ENCODE measurements around the gene CYP4V2.
A peak's percentile ranks its signal among the peaks of the same experiment; 100 is the strongest.

Gene CYP4V2

DNA sequence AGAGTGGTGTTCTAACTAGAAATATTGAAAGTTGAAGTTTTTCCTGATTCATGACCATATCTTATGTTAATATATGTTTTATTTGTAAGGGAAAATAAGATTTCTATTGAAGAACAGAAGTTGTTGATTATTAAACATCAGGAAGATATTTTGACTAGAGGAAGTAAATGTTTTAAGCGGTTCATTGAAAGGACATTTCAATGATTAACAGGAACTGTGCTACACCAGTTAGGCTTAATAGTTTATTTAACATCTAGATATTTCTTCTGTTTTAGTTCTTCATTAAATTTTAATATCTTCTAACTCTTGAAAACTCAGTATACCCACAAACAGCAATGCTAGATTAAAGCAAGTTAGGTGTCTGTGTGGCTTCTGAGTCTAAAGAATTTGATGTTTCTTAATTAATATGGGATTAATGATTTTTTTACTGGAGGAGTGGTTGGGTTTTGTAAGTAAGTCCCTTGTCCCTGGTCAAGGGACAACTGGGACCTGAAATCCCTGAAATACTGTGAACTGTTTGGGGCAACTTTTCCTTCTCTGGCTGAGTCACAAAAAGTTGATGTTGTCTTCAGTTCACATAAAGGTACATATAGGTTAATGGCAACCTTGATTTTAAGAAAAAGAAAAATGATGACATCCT, 42.9 kb upstream of the CYP4V2 start:
- no peak overlapping the region for H3K27ac ChIP-seq
- no peaks in the 10 kb centered on the region for H3K4me1 ChIP-seq

DNA sequence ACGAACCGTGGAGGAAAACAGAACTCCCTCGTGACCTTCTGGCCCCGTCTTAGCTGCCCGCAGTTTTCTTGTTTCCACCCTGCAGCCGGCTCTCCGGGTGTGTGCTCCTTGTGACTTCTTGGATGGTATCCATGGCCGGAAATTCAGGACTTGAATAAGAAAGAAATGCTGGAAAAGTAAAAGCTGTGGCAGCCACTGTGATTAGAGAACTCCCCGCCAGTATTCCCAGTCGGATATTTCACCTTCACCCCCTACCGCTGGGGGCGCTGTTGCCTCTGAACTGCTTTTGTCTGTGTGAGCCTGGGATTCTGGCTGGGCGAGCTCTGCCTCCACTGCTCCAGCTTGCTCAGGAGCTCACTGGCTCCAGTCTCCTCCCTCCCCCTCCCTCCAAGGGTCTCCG, 41.5 kb upstream of the CYP4V2 start:
- TF ChIP-seq, protein P1, sequence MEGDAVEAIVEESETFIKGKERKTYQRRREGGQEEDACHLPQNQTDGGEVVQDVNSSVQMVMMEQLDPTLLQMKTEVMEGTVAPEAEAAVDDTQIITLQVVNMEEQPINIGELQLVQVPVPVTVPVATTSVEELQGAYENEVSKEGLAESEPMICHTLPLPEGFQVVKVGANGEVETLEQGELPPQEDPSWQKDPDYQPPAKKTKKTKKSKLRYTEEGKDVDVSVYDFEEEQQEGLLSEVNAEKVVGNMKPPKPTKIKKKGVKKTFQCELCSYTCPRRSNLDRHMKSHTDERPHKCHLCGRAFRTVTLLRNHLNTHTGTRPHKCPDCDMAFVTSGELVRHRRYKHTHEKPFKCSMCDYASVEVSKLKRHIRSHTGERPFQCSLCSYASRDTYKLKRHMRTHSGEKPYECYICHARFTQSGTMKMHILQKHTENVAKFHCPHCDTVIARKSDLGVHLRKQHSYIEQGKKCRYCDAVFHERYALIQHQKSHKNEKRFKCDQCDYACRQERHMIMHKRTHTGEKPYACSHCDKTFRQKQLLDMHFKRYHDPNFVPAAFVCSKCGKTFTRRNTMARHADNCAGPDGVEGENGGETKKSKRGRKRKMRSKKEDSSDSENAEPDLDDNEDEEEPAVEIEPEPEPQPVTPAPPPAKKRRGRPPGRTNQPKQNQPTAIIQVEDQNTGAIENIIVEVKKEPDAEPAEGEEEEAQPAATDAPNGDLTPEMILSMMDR (IDR thresholded peaks at IDR 0.05): peak; percentile 52
- no peak overlapping the region for H3K4me2 ChIP-seq (ENCODE audit: low read length)
- no peak overlapping the region for H3K27ac ChIP-seq
- H3K4me3 ChIP-seq (ENCODE audit: low read depth, low read length): no peak overlapping the region
- H3K9me3 ChIP-seq (ENCODE audit: control insufficient read depth, low read length): no peaks in the 10 kb centered on the region
- H3K36me3 ChIP-seq (ENCODE audit: control insufficient read depth, insufficient read depth, low read length): no peaks in the 10 kb centered on the region
- H3K9ac ChIP-seq: no peak overlapping the region
- no peaks in the 10 kb centered on the region for H3K79me2 ChIP-seq
- no peak overlapping the region for H2AFZ ChIP-seq
- no peaks in the 10 kb centered on the region for H3K27me3 ChIP-seq (ENCODE audit: control insufficient read depth, insufficient read depth, low read length)
- no peaks in the 10 kb centered on the region for H3K4me1 ChIP-seq

More for the DNA sequence above, 42.9 kb upstream of the CYP4V2 start:
- Histone ChIP-seq H3K9ac (no peak overlapping the region), H3K36me3 (ENCODE audit: control insufficient read depth, insufficient read depth, low read length) (no peaks in the 10 kb centered on the region), H3K27me3 (ENCODE audit: control insufficient read depth, insufficient read depth, low read length) (no peaks in the 10 kb centered on the region), H2AFZ (no peak overlapping the region), H3K4me2 (ENCODE audit: low read length) (no peak overlapping the region), H3K79me2 (no peaks in the 10 kb centered on the region), H3K4me3 (ENCODE audit: low read depth, low read length) (no peak overlapping the region), H3K9me3 (ENCODE audit: control insufficient read depth, low read length) (no peaks in the 10 kb centered on the region)
- TF ChIP-seq, protein P1 (IDR thresholded peaks at IDR 0.05): no peak

DNA sequence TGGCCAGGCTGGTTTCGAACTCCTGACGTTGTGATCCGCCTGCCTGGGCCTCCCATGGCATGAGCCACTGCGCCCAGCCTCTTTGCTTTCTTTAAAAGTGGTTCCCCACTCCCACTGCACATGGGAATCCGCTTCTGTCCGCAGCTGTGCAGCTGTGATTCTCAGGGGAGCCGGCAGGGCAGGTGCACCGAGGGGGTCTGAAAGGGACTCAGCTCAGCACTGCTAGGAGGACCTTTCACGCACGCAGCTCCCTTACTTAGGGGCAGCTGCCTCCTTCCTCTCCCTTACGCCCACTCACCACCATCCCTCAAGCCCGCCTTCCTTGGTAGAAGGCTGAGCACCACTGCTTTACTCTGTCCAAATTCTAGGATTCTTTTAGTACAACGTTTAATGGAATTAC, 40.4 kb upstream of the CYP4V2 start:
- no peak overlapping the region for H3K4me3 ChIP-seq (ENCODE audit: low read depth, low read length)
- H3K4me1 ChIP-seq: no peaks in the 10 kb centered on the region
- H2AFZ ChIP-seq: no peak overlapping the region
- no peak overlapping the region for H3K4me2 ChIP-seq (ENCODE audit: low read length)
- no peaks in the 10 kb centered on the region for H3K9me3 ChIP-seq (ENCODE audit: control insufficient read depth, low read length)
- no peak overlapping the region for H3K9ac ChIP-seq
- TF ChIP-seq, protein P1 (IDR thresholded peaks at IDR 0.05): no peak
- no peak overlapping the region for H3K27ac ChIP-seq
- H3K27me3 ChIP-seq (ENCODE audit: control insufficient read depth, insufficient read depth, low read length): no peaks in the 10 kb centered on the region
- H3K79me2 ChIP-seq: no peaks in the 10 kb centered on the region
- no peaks in the 10 kb centered on the region for H3K36me3 ChIP-seq (ENCODE audit: control insufficient read depth, insufficient read depth, low read length)

DNA sequence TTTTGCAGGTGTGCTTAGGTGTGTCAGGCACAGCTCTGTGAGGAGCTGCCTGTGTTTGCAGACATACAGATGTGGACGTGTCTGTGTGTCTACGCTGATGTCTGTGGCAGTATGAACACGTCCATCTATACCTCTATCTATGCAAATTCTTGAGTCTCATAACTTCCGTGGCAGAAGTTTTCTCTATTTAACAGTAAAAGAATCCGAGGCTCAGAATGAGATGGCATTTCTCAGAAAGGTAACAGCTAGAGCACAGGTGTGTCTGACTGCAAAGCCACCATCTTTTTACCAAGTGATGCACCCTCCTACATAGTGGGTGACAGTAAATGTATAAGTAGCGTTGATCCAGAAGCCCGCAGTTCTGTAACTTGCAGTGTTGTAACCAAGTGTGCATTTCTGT, 39.9 kb upstream of the CYP4V2 start:
- H3K9me3 ChIP-seq (ENCODE audit: control insufficient read depth, low read length): no peaks in the 10 kb centered on the region
- H3K27me3 ChIP-seq (ENCODE audit: control insufficient read depth, insufficient read depth, low read length): no peaks in the 10 kb centered on the region
- no peak overlapping the region for H2AFZ ChIP-seq
- H3K4me2 ChIP-seq (ENCODE audit: low read length): no peak overlapping the region
- no peak overlapping the region for H3K27ac ChIP-seq
- H3K4me3 ChIP-seq (ENCODE audit: low read depth, low read length): no peak overlapping the region
- TF ChIP-seq, protein P1 (IDR thresholded peaks at IDR 0.05): no peak
- H3K36me3 ChIP-seq (ENCODE audit: control insufficient read depth, insufficient read depth, low read length): no peaks in the 10 kb centered on the region
- no peaks in the 10 kb centered on the region for H3K79me2 ChIP-seq
- no peak overlapping the region for H3K9ac ChIP-seq
- H3K4me1 ChIP-seq: no peaks in the 10 kb centered on the region
